Activated T-cell treated with anti-CD3 and anti-CD28 coated beads, Interleukin-2, amount 50 U/mL, for 24 hours (primary cell): ENCODE measurements around the gene RNPS1.

Experiments used
- DNase-seq: peaks from one replicate; pipeline ENCODE4 v3.0.0-alpha.2; 2020
- H3K27ac Mint-ChIP-seq: 2 replicates; pipeline ENCODE4 v1.8.0; 2020; ENCODE audit warnings: mild to moderate bottlenecking, mixed read lengths
- H3K27me3 Mint-ChIP-seq: 2 replicates; pipeline ENCODE4 v1.8.0; 2020; ENCODE audit warnings: mixed read lengths
- H3K36me3 Mint-ChIP-seq: 2 replicates; pipeline ENCODE4 v1.8.0; 2020; ENCODE audit warnings: low read depth, mixed read lengths
- H3K4me1 Mint-ChIP-seq: 2 replicates; pipeline ENCODE4 v1.8.0; 2020; ENCODE audit warnings: low read depth, mixed read lengths
- H3K4me3 Mint-ChIP-seq: 2 replicates; pipeline ENCODE4 v1.8.0; 2020; ENCODE audit warnings: mild to moderate bottlenecking, moderate library complexity, mixed read lengths
- H3K9me3 Mint-ChIP-seq: 2 replicates; pipeline ENCODE4 v1.8.0; 2020; ENCODE audit warnings: mixed read lengths

Gene RNPS1, protein sequence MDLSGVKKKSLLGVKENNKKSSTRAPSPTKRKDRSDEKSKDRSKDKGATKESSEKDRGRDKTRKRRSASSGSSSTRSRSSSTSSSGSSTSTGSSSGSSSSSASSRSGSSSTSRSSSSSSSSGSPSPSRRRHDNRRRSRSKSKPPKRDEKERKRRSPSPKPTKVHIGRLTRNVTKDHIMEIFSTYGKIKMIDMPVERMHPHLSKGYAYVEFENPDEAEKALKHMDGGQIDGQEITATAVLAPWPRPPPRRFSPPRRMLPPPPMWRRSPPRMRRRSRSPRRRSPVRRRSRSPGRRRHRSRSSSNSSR

GRCh38 chr16:2267913-2268666, at the start of gene RNPS1:
Gene RNPS1 (minus strand): TSS chr16:2268126. CDS start chr16:2264643, 3,483 bp downstream.
- H3K27ac Mint-ChIP-seq, result peak within 1 kb of the TSS; percentile 99
- peaks cover 56% of the 10 kb centered on the region for H3K36me3 Mint-ChIP-seq
- peaks cover 37% of the 10 kb centered on the region for H3K4me1 Mint-ChIP-seq
- no peaks in the 10 kb centered on the region for H3K9me3 Mint-ChIP-seq
- H3K4me3 Mint-ChIP-seq, result peak within 1 kb of the TSS; percentile 91
- peak; percentile 99 for DNase-seq
- no peaks in the 10 kb centered on the region for H3K27me3 Mint-ChIP-seq

DNA sequence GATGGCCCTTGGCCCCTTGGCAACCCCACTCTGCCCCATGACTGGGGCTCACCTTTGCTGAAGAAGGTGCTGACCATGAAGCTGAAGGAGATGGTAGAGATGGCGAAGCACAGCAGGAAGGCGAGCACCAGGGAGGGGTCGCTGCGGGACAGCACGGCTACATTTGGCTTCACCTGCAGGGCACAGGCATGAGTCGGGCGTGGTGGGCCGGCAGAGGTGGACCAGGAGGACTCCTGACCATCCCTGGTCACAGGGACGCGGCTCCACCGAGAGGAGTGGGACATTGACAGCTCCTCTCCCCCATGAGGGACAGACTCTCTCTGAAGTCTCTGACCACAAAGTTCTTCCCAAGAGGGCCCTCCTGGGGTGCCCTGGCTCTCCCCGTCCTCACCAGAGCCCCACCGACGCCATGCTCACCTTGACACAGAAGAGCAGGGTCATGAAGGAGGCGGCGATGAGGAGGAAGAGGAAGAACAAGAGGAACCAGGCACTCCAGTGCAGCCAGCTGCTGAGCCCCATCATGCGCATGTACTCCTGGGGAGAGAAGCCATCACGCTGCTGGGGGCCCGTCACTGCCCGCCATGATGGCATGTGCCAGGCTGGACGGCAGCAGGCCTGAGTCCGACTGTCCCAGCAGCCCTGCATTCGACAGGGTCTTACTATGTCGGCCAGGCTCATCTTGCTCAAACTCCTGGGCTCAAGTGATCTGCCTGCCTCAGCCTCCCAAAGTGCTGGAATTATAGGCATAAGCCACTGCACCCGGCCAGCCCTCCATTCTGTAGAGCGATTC, 49.5 kb upstream of the RNPS1 start:
- Mint-ChIP-seq H3K9me3 (no peaks in the 10 kb centered on the region), H3K27me3 (no peaks in the 10 kb centered on the region), H3K4me1 (no peaks in the 10 kb centered on the region), H3K4me3 (no peak overlapping the region), H3K36me3 (peaks cover 6% of the 10 kb centered on the region), H3K27ac (no peak overlapping the region)
- DNase-seq, result no peak

DNA sequence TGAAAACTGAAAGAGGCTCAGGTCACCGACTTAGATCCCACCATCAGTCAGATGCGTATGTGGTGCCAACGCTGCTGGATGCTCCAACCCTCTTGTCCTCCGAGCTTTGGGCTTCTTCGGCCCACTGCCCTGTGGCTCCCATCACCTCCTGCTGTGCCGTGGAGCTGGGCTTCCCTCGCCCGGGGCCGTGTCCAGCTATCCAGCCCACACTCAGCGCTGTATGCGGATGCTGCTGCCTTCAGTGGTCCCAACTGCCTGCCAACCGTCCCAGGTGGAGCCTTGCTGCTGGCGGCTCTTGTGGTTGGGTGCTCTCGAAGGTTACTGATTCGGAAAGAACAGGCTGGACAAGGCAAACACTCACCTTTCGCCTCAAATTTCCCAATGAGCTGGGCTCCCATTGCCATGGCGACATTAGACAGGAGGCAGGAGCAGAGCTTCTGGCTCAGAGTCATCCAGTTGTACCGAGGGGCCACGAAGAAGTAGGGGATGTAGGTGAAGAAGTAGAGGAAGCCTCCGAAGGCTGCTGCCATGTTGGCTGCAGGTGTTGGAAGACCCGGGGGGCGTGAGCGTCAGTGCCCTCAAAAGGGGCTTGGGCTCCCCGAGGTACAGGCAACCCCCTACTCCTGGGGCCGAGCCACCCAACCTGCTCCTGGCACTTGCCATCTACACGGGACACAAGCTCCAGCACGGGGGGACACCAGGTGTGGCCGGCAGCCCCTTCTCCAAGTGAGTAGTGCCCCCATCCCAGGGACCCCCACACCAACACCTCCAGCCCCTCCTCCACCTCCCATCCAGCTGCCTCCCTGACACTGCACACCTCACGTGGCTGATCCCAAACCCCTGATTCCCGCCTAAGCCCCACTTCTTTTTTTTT, 40.4 kb upstream of the RNPS1 start:
- Mint-ChIP-seq H3K27ac (no peak overlapping the region), H3K36me3 (no peaks in the 10 kb centered on the region), H3K4me1 (no peaks in the 10 kb centered on the region), H3K27me3 (no peaks in the 10 kb centered on the region), H3K9me3 (no peaks in the 10 kb centered on the region), H3K4me3 (no peak overlapping the region)
- no peak for DNase-seq

DNA sequence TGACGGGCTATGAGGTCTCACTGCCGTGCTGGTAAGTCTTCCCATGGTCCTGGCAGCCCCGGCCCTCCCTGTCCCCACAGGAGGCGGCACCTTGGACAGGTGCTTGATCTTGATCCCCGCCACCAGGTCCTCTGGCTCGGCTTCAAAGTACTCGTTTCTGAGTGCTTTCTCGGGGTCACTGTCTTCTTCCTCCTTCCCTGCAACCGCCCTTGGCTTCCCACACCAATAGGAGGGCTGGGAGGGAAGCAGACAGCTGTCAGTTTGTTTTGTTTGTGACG, 31.9 kb upstream of the RNPS1 start:
- no peaks in the 10 kb centered on the region for H3K4me1 Mint-ChIP-seq
- H3K27ac Mint-ChIP-seq, result no peak overlapping the region
- no peak overlapping the region for H3K4me3 Mint-ChIP-seq
- no peak for DNase-seq
- no peaks in the 10 kb centered on the region for H3K36me3 Mint-ChIP-seq
- no peaks in the 10 kb centered on the region for H3K27me3 Mint-ChIP-seq
- H3K9me3 Mint-ChIP-seq, result no peaks in the 10 kb centered on the region

DNA sequence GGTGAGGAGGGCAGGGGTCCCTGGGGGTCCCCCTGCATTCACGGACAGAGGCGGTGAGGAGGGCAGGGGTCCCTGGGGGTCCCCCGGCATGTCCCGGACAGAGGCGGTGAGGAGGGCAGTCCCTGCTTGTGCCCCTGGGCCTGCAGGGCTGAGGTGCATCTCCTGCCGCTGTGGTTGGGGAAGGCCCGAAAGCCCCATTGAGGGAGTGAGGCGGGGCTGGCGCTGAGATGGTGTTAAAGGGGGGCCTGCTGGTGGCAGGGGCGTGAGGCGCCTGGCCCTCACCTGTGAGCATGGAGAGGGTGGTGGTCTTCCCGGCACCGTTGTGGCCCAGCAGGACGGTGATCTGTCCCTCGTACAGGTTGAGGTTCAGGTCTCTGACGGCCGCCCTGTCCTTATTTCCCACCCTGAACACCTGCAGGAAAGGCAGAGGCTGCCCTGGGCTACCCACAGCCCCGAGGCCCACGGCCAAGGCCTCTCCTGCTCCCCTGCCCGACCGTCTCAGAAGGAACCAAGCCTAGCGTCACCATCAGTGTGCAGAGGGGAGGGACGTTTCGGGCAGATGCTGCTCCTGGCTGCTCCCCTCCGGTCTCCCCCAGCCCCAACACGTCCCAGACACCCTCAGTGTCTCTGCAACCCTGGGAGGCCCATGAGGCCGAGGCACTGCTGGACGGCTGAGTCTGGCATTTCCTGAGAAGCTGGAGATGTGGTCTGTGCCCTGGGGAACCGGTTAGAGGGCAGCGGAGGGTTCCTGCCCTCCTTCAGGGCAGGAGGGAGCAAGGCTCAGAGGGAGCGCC, 31.4 kb upstream of the RNPS1 start:
- H3K27ac Mint-ChIP-seq, result no peak overlapping the region

GRCh38 chr16:2298621-2299020, 30.7 kb upstream of the RNPS1 start:
- no peaks in the 10 kb centered on the region for H3K4me1 Mint-ChIP-seq
- H3K4me3 Mint-ChIP-seq, result no peak overlapping the region

More for the DNA sequence above, 31.4 kb upstream of the RNPS1 start:
- Mint-ChIP-seq H3K4me3 (no peak overlapping the region), H3K36me3 (no peaks in the 10 kb centered on the region), H3K27me3 (no peaks in the 10 kb centered on the region), H3K9me3 (no peaks in the 10 kb centered on the region), H3K4me1 (no peaks in the 10 kb centered on the region)
- no peak for DNase-seq

GRCh38 chr16:2297506-2297860, 29.6 kb upstream of the RNPS1 start:
- no peak for DNase-seq

More at GRCh38 chr16:2298621-2299020, 30.7 kb upstream of the RNPS1 start:
- Mint-ChIP-seq H3K9me3 (no peaks in the 10 kb centered on the region), H3K36me3 (no peaks in the 10 kb centered on the region), H3K27me3 (no peaks in the 10 kb centered on the region), H3K27ac (no peak overlapping the region)
- no peak for DNase-seq

GRCh38 chr16:2296661-2297505, 29.0 kb upstream of the RNPS1 start:
- no peak overlapping the region for H3K27ac Mint-ChIP-seq
- peak; percentile 36 for DNase-seq
- H3K4me3 Mint-ChIP-seq, result no peak overlapping the region
- no peaks in the 10 kb centered on the region for H3K36me3 Mint-ChIP-seq
- no peaks in the 10 kb centered on the region for H3K27me3 Mint-ChIP-seq
- H3K9me3 Mint-ChIP-seq, result no peaks in the 10 kb centered on the region
- no peaks in the 10 kb centered on the region for H3K4me1 Mint-ChIP-seq

More at GRCh38 chr16:2297506-2297860, 29.6 kb upstream of the RNPS1 start:
- no peak overlapping the region for H3K27ac Mint-ChIP-seq
- H3K27me3 Mint-ChIP-seq, result no peaks in the 10 kb centered on the region
- H3K36me3 Mint-ChIP-seq, result no peaks in the 10 kb centered on the region
- no peaks in the 10 kb centered on the region for H3K9me3 Mint-ChIP-seq
- H3K4me1 Mint-ChIP-seq, result no peaks in the 10 kb centered on the region
- no peak overlapping the region for H3K4me3 Mint-ChIP-seq

- Mint-ChIP-seq H3K27ac (no peak overlapping the region), H3K27me3 (no peaks in the 10 kb centered on the region), H3K36me3 (no peaks in the 10 kb centered on the region), H3K4me3 (no peak overlapping the region), H3K9me3 (no peaks in the 10 kb centered on the region), H3K4me1 (no peaks in the 10 kb centered on the region)
- DNase-seq, result no peak
Observed at GRCh38 chr16:2295056-2295798, 27.3 kb upstream of the RNPS1 start.

- Mint-ChIP-seq H3K4me3 (no peak overlapping the region), H3K27ac (no peak overlapping the region), H3K27me3 (no peaks in the 10 kb centered on the region), H3K4me1 (no peaks in the 10 kb centered on the region), H3K9me3 (no peaks in the 10 kb centered on the region), H3K36me3 (no peaks in the 10 kb centered on the region)
- DNase-seq, result no peak
Observed at GRCh38 chr16:2292221-2292620, 24.3 kb upstream of the RNPS1 start.

- no peak overlapping the region for H3K4me3 Mint-ChIP-seq
- H3K27ac Mint-ChIP-seq, result no peak overlapping the region
- peaks cover 2% of the 10 kb centered on the region for H3K36me3 Mint-ChIP-seq
- H3K4me1 Mint-ChIP-seq, result no peaks in the 10 kb centered on the region
- no peaks in the 10 kb centered on the region for H3K27me3 Mint-ChIP-seq
- no peak for DNase-seq
- H3K9me3 Mint-ChIP-seq, result no peaks in the 10 kb centered on the region
Observed at GRCh38 chr16:2289282-2289681, 21.4 kb upstream of the RNPS1 start.

GRCh38 chr16:2288726-2289125, 20.8 kb upstream of the RNPS1 start:
- Mint-ChIP-seq H3K27ac (no peak overlapping the region), H3K27me3 (no peaks in the 10 kb centered on the region), H3K36me3 (peaks cover 2% of the 10 kb centered on the region), H3K4me1 (no peaks in the 10 kb centered on the region), H3K9me3 (no peaks in the 10 kb centered on the region), H3K4me3 (no peak overlapping the region)
- no peak for DNase-seq
